ENCODE measurements around the gene CHAD. TPM values are rescaled to one million over a fixed set of nuclear protein-coding genes. Genes with fewer than 3 reads are reported as not detected.

Gene CHAD
- total RNA-seq, 4 donors from 2014 or later: 3.2 to 8.2 (median 7.2) TPM

- intact Hi-C loops (cut with DNase I; ENCODE audit: low total_unique reads): no loop called here
- no peak for DNase-seq (ENCODE audit: low spot score in 2 of 2)
- no peak overlapping the region for H3K4me3 ChIP-seq (ENCODE audit: low read depth, poor library complexity, severe bottlenecking)
- 69% methylated on average over 7 of the region's 7 CpGs for WGBS, 2 donors
- no peak for TF ChIP-seq POLR2A (IDR thresholded peaks at IDR 0.05)
- no peak for TF ChIP-seq CTCF (IDR thresholded peaks at IDR 0.05)
Observed at GRCh38 chr17:50447870-50448595, 20.6 kb downstream of the CHAD start.

- no peak for DNase-seq (ENCODE audit: low spot score in 2 of 2)
- H3K4me3 ChIP-seq (ENCODE audit: low read depth, poor library complexity, severe bottlenecking): no peak overlapping the region
- 20 to 32% methylated on average over 1 of the region's 1 CpG for WGBS, 2 donors
- intact Hi-C loops (cut with DNase I; ENCODE audit: low total_unique reads): no loop called here
- no peak for TF ChIP-seq POLR2A (IDR thresholded peaks at IDR 0.05)
- no peak for TF ChIP-seq CTCF (IDR thresholded peaks at IDR 0.05)
Observed at GRCh38 chr17:50445730-50446325, 22.9 kb downstream of the CHAD start.

- 72 to 73% methylated on average over 6 of the region's 6 CpGs for WGBS, 2 donors
- no peak for DNase-seq (ENCODE audit: low spot score in 2 of 2)
- TF ChIP-seq CTCF (IDR thresholded peaks at IDR 0.05): no peak
- TF ChIP-seq POLR2A (IDR thresholded peaks at IDR 0.05): no peak
- intact Hi-C loops (cut with DNase I; ENCODE audit: low total_unique reads): no loop called here
- H3K4me3 ChIP-seq (ENCODE audit: low read depth, poor library complexity, severe bottlenecking): no peak overlapping the region
Observed at GRCh38 chr17:50444841-50445715, 23.6 kb downstream of the CHAD start.

DNA sequence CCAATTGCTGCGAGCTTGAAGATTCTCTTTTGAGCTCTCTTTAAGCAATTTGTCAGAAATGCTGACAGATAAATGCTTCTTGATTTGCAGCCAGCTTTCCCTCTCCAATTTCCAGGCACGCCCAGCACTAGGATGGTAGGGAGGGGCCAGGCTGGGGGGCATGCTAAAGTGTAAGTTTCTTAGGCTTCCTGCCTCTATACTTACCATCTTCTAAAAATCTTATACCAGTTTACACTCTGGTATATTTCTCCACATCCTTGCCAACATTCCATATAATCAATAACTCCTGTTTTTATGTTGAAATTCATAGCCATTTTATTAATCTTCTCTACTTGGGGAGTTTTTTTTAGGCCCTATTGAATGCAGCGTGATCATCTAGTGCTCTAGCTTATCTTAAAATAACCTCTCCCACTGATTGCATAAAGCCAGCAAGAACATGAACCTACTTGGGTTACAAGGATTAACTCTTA lies 25.1 kb downstream of the CHAD start:
- intact Hi-C loops (cut with DNase I; ENCODE audit: low total_unique reads): no loop called here
- H3K4me3 ChIP-seq (ENCODE audit: low read depth, poor library complexity, severe bottlenecking): no peak overlapping the region
- DNase-seq (ENCODE audit: low spot score in 2 of 2): no peak
- TF ChIP-seq CTCF (IDR thresholded peaks at IDR 0.05) (no peak), POLR2A (IDR thresholded peaks at IDR 0.05) (no peak)
- 17 to 25% methylated on average over 3 of the region's 3 CpGs for WGBS, 2 donors

DNA sequence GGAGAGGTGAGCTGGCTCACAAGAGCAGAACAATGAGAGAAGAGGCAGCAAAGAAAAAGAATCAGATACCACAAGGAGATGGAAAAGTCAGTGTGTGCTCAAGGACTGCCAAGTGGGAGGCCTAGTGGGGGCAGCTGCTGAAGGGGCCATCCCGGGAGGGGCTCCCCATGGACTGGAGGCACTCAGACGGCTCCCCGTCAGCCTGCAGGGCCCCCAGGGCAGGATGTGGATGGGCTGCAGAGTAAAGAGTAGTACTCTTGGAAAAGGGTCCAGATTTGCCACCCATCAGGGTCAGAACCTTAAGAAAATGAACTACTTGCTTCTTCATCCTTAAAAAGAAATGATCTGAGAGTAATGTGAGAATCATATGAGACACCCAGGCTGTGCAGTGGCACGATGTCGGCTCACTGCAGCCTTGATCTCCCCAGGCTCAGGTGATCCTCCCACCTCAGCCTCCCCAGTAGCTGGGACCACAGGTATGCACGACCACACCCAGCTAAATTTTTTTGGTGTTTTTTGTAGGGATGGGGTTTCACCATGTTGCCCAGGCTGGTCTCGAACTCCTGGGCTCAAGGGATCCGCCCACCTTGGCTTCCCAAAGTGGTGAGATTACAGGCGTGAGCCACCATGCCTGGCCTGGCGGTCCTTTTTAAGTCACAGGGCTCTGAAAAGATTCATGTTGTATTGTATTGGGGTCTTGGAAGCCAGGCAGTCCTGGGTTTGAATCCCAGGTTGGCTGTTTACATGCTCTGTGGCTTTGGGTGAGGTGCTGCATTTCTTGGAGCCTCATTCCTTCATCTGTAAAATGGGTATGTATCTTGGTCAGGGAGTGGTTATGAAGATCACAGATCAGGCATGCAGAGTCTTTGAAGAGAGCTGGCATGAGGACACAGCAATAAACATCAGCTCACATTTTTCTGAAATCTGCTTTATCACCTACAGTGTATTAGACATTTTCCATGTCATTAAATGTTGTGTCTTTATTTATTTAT lies 27.5 kb downstream of the CHAD start:
- 74 to 76% methylated on average over 10 of the region's 10 CpGs for WGBS, 2 donors
- TF ChIP-seq POLR2A (IDR thresholded peaks at IDR 0.05) (no peak), CTCF (IDR thresholded peaks at IDR 0.05) (no peak)
- no peak for DNase-seq (ENCODE audit: low spot score in 2 of 2)
- H3K4me3 ChIP-seq (ENCODE audit: low read depth, poor library complexity, severe bottlenecking): no peak overlapping the region
- intact Hi-C loops (cut with DNase I; ENCODE audit: low total_unique reads): no loop called here

Measured in lower leg skin (tissue), 4 donors.